Endothelial cell of umbilical vein (primary cell): ENCODE data around the gene ANKFN1.

Source experiments
- CTCF ChIP-seq, 2 donors: IDR thresholded peaks; 1 replicate in 1 of 2; 2 replicates in 1 of 2; pipeline ENCODE4 v1.5.1; 2011; ENCODE audit warnings: low read length in 2 of 2, mild to moderate bottlenecking in 2 of 2, moderate library complexity in 2 of 2, control low read depth in 1 of 2, inconsistent platforms in 1 of 2, low read depth in 1 of 2; ENCODE audit not compliant: insufficient read depth in 1 of 2; ENCODE audit errors: extremely low read depth in 1 of 2
- EZH2 ChIP-seq: IDR thresholded peaks from 2 replicates; pipeline ENCODE4 v1.6.1; 2012; ENCODE audit warnings: borderline replicate concordance, low read depth, mild to moderate bottlenecking, moderate library complexity, low read length, inconsistent platforms; ENCODE audit not compliant: severe bottlenecking
- MYC ChIP-seq: IDR thresholded peaks from one replicate; pipeline ENCODE4 v1.6.1; 2011; ENCODE audit warnings: mild to moderate bottlenecking, low read depth, low read length
- POLR2A ChIP-seq: IDR thresholded peaks from 2 replicates; pipeline ENCODE4 v1.6.1; 2012; ENCODE audit warnings: low read depth, mild to moderate bottlenecking, control low read depth, low read length
- POLR2AphosphoS5 ChIP-seq: IDR thresholded peaks from 2 replicates; pipeline ENCODE4 v1.6.1; 2012; ENCODE audit warnings: low read depth, mild to moderate bottlenecking, control low read depth, low read length, moderate library complexity; ENCODE audit not compliant: insufficient read depth
- TF ChIP-seq, protein P1 (sequence below): IDR thresholded peaks from 2 replicates; pipeline ENCODE4 v1.6.1; 2011; ENCODE audit not compliant: insufficient read depth, insufficient read length

DNA sequence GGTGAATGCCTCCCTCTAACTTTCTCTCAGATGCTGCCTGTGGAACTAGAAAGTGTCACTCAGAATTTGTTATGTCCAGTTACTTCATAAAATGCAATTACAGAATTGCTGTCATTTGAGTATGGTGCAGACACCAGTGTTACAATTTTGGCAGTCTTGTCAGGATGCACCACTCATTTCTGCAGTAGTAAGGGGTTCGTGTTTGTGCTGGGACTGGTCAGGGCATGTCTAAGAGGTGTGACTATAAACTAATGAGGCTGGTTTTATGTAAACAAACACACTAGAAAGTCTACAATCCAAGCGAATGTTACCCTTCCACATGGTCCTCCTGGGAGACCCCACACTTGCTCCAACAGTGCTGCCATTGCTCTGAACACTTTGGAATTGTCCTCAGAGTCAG lies 206.2 kb downstream of the ANKFN1 start:
- no peak for TF ChIP-seq CTCF (IDR thresholded peaks at IDR 0.05; ENCODE audit: extremely low read depth in 1 of 2, insufficient read depth in 1 of 2, low read depth in 1 of 2, low read length in 2 of 2)
- TF ChIP-seq POLR2AphosphoS5, result no peak
- no peak for TF ChIP-seq EZH2
- no peak for TF ChIP-seq POLR2A
- TF ChIP-seq, protein P1, sequence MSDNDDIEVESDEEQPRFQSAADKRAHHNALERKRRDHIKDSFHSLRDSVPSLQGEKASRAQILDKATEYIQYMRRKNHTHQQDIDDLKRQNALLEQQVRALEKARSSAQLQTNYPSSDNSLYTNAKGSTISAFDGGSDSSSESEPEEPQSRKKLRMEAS, result no peak
- no peak for TF ChIP-seq MYC
